Activated CD8-positive, alpha-beta memory T cell treated with anti-CD3 and anti-CD28 coated beads for 36 hours (primary cell): ENCODE measurements around the gene SYNPO. TPM values are rescaled to one million over a fixed set of nuclear protein-coding genes. Genes with fewer than 3 reads are reported as not detected.

Experiments
- CTCF ChIA-PET: fragments of 350-600 bp; sonication (Branson Sonifier 250); formaldehyde crosslinking; loops from one replicate; lab custom pipeline; 2021; ENCODE audit warnings: antibody characterized with exemption; lab: Charles Lee
- POLR2A ChIA-PET: fragments of 350-600 bp; sonication (Branson Sonifier 250); formaldehyde crosslinking; loops from one replicate; lab custom pipeline; 2021; ENCODE audit warnings: antibody characterized with exemption; lab: Charles Lee
- total RNA-seq, 2 experiments: library from RNA; stranded (reverse); gene quantifications; one replicate each; pipeline ENCODE4 v1.2.3, GENCODE V29; 2021

SYNPO gene
- total RNA-seq, 2 experiments from 2014 or later: 0.04 TPM; not detected in 1

DNA sequence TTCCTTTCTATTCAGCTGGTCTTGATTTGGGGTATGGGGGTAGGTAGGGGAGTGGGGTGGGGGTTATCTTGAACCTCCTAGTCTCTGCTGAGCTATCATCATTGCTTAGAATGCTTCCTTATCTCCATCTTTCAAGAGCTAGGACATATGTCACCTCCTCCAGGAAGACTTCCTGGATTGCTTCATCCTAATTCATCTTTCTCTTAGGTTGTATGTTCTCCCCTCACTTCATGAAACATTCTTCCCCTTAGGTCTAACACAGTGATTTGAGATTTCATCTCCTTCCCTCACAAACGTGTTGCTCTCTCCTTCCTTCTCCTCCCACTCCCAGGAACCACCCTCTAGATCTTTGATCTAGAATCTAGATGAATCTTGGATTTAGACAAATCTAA, 2.4 kb upstream of the SYNPO start:
- ChIA-PET CTCF (no interaction called here), POLR2A (no interaction called here)

GRCh38 chr5:150638488-150639376, 1.7 kb upstream of the SYNPO start:
- ChIA-PET CTCF (no interaction called here), POLR2A (no interaction called here)

DNA sequence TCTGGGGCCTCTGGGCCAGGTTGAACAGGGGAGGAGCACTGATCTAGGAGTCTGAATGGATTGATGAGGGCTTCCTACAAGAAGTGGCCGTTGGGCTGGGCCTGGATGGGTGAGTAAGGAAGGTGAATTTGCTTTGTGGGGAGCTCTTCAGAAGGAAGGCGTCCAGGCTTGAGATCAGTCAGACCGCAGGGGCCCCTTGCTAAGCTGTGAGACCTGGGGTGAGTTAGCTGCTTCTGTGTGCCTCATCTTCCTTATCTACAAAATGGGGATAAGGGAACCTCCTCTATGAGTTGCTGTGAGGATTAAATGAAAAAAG, 1.1 kb upstream of the SYNPO start:
- CTCF ChIA-PET: no interaction called here
- POLR2A ChIA-PET: no interaction called here

DNA sequence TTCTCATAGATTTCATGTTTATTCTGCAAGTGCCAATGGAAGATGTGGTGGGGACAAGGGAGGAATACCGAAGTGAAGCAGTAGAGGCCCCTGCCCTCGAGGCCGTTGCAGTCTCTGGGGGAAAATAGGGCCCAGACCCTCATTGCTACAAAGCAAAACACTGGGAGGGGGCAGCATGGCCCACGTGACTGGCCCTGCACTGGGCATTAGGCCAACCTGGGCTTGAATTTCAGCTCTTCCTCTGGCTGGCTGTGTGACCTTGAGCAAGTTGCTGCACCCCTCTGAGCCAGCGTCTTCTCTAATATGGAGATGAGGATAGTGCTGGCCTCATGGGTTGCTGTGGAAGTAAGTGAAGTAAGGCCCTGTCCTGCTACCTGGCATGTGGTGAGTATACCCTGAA, 709 bp upstream of the SYNPO start:
- ChIA-PET CTCF (no interaction called here), POLR2A (no interaction called here)

DNA sequence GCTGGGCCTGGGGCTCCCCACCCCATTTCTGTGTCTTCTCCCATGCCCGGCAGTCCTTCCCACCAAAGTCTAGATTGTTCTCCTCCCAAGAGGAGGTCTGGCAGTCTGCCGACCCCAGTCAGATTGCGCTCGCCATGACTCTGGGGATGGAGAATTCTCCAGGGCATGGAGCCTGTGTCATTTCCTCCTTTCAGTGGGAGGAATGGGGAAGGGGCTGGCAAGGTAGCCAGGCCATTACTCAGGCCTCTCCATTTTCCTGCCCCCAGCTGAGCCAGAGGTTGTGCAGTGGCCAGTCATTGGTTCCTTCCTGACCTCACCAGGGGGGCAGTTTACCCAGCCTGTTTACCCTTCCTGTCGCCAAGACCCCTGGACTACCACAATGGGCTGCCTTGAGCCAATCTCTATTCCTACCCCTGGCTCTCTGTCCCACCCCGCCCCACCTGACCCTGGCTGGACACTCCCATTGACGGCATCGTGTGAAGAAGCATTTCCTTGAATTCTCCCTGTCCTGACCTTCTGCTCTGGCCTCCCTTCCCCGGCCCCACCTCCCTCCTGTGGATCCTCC, 628 bp downstream of the SYNPO start:
- CTCF ChIA-PET: no interaction called here
- POLR2A ChIA-PET: no interaction called here

- CTCF ChIA-PET: no interaction called here
Observed at GRCh38 chr5:150641824-150642566, 1.5 kb downstream of the SYNPO start.

GRCh38 chr5:150642567-150642927, 2.1 kb downstream of the SYNPO start:
- ChIA-PET POLR2A (no interaction called here), CTCF (no interaction called here)

More at GRCh38 chr5:150641824-150642566, 1.5 kb downstream of the SYNPO start:
- POLR2A ChIA-PET: no interaction called here

GRCh38 chr5:150642991-150643710, 2.7 kb downstream of the SYNPO start:
- CTCF ChIA-PET: no interaction called here
- POLR2A ChIA-PET: no interaction called here

- ChIA-PET CTCF (interaction anchor here (1.5 kb wide), 1 partner anchor 9 kb away, joined by 3 read pairs; no protein-coding TSS in a partner anchor), POLR2A (no interaction called here)
Observed at GRCh38 chr5:150644058-150644457, 3.6 kb downstream of the SYNPO start.

DNA sequence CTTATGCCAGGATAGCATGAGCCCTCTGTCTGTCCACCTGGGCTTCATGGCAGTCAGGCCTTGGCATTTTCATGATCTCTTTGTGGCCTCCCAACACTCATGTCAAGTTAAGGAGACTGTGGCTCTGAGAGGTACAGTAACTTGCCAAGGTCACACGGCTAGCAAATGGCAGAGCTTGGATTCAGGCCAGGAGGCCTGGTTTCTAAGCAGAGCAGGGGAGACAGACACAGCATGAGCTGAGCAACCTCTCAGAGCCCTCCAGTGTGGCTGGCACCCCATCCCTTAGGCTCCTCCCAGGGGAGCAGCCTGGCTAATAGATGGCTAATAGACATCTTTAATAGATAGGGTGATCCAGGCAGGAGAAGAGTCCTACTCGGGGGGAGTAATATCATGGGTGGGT, 4.1 kb downstream of the SYNPO start:
- ChIA-PET CTCF (interaction anchor here (1.5 kb wide), 1 partner anchor 9 kb away, joined by 3 read pairs; no protein-coding TSS in a partner anchor), POLR2A (no interaction called here)

GRCh38 chr5:150645070-150645700, 4.7 kb downstream of the SYNPO start:
- POLR2A ChIA-PET: no interaction called here
- CTCF ChIA-PET: interaction anchor here (1.5 kb wide), 1 partner anchor 8 kb away, joined by 3 read pairs; no protein-coding TSS in a partner anchor

DNA sequence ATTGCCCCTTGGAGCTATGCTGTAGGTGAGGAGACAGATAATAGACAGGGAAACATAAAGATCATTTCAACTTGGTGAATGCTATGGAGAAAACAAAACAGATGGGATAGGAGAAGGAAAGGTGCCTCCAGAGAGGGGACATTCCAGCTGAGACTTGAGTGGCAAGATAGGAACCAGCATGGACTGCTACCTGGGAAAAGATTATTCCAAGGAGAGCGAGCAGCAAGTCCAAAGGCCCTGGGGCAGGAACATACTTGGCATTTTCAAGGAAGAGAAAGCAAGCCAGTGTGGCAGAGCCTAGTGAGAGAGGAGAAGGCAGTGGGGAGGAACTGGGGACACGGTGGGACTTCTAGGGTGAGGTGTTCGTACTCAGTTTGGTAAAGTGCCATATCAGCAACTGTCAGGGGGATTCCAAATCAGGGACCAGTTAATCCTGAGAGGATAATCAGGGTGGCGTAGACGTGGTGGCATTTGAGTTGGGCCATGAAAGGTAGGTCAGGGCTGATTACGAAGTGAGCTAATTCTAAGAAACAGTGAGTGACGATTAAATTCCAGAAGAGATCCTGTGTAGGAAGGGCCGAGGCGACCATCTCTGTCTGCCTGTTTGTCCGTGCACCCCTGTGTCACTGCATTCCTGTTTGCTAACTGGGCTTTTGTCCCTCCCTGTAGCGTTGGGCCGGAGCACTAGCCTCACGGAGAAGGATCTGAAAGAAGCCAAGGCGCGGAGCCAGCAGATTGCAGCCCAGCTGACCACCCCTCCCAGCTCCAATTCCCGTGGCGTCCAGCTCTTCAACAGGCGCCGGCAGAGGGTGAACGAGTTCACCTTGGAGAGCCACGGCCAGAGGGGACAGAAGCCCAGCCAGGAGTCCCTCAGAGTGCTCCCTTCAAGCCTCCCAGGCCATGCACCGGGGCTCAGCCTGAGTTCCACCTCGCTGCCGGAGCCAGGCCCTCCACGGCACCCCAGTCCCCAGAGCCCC, 7.1 kb downstream of the SYNPO start:
- POLR2A ChIA-PET: no interaction called here
- CTCF ChIA-PET: interaction anchor here (0.6 to 1.0 kb wide), 2 partner anchors 84 to 155 kb away, joined by 3 read pairs; no protein-coding TSS in a partner anchor

DNA sequence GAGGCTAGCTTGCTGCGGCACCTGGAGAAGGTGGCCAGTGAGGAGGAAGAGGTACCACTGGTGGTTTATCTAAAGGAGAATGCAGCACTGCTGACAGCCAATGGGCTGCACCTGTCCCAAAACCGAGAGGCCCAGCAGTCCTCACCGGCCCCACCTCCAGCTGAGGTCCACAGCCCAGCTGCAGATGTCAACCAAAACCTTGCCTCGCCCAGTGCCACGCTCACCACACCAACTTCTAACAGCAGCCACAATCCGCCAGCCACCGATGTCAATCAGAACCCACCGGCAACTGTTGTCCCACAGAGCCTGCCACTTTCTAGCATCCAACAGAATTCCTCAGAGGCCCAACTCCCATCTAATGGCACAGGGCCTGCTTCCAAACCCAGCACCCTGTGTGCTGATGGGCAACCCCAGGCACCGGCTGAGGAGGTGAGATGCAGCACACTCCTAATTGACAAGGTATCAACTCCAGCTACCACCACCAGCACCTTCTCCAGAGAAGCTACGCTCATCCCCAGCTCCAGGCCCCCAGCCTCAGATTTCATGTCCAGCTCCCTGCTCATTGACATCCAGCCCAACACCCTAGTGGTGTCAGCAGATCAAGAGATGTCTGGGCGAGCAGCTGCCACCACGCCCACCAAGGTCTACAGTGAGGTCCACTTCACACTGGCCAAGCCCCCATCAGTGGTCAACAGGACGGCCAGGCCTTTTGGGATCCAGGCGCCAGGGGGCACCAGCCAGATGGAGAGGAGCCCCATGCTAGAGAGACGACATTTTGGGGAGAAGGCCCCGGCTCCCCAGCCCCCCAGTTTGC, 8.0 kb downstream of the SYNPO start:
- POLR2A ChIA-PET: no interaction called here
- CTCF ChIA-PET: interaction anchor here (0.6 to 1.0 kb wide), 2 partner anchors 85 to 156 kb away, joined by 3 read pairs; no protein-coding TSS in a partner anchor

GRCh38 chr5:150649108-150650020, 8.9 kb downstream of the SYNPO start:
- ChIA-PET CTCF (no interaction called here), POLR2A (no interaction called here)

GRCh38 chr5:150650021-150651006, 9.9 kb downstream of the SYNPO start:
- ChIA-PET CTCF (no interaction called here), POLR2A (no interaction called here)
